ENCODE data around the gene LRRC53.

DNA sequence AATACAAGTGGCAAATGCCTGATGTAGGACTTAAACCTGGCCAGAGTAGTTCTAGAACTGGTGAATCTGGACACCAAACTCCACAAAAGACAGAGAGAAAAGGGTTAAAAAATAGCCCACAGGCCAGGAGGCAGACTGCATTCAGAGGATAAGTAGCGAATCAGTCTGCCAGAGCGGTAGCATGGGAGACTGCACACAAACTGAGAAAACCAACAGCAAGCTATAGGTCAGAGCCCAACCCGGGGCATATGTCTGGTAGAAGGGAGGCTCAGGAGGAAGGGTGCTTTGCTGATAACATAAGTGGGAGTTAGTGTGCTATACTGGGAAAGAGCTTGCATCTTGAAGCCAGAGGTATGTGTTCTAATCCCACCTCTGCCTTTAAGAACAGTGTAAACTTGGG is 4.0 kb downstream of the LRRC53 start:
- TF ChIP-seq, protein P1, sequence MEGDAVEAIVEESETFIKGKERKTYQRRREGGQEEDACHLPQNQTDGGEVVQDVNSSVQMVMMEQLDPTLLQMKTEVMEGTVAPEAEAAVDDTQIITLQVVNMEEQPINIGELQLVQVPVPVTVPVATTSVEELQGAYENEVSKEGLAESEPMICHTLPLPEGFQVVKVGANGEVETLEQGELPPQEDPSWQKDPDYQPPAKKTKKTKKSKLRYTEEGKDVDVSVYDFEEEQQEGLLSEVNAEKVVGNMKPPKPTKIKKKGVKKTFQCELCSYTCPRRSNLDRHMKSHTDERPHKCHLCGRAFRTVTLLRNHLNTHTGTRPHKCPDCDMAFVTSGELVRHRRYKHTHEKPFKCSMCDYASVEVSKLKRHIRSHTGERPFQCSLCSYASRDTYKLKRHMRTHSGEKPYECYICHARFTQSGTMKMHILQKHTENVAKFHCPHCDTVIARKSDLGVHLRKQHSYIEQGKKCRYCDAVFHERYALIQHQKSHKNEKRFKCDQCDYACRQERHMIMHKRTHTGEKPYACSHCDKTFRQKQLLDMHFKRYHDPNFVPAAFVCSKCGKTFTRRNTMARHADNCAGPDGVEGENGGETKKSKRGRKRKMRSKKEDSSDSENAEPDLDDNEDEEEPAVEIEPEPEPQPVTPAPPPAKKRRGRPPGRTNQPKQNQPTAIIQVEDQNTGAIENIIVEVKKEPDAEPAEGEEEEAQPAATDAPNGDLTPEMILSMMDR (IDR thresholded peaks at IDR 0.05; ENCODE audit: low read length), result no peak
- TF ChIP-seq EZH2phosphoT487 (IDR thresholded peaks at IDR 0.05; ENCODE audit: low read length) (no peak), EZH2 (optimal IDR thresholded peaks at IDR 0.05; ENCODE audit: low read depth, low read length) (no peak)

Data from MM.1S (cell line).